H1 (cell line): Measurements from ENCODE around the gene BARX2. TPM values are rescaled to one million over a fixed set of nuclear protein-coding genes. Genes with fewer than 3 reads are reported as not detected.

Experiments
- BCL11A ChIP-seq, 2 experiments: IDR thresholded peaks; one replicate each; pipeline ENCODE4 v1.6.1; 2011; ENCODE audit warnings: low read depth in 2 of 2, low read length in 2 of 2, mild to moderate bottlenecking in 2 of 2
- CBX5 ChIP-seq: fragments of 300-800, 300-1000 bp; sonication (generic); IDR thresholded peaks from 2 replicates; pipeline ENCODE4 v1.7.1; 2016; ENCODE audit warnings: antibody characterized with exemption, low read length, low read depth
- HDAC6 ChIP-seq: IDR thresholded peaks from one replicate; pipeline ENCODE4 v1.7.1; 2012; ENCODE audit warnings: low read depth, mild to moderate bottlenecking, inconsistent platforms, low read length, moderate library complexity
- SRF ChIP-seq: IDR thresholded peaks from 2 replicates; pipeline ENCODE4 v1.6.1; 2011; ENCODE audit warnings: mild to moderate bottlenecking, low read depth, low read length, moderate library complexity
- TAF1 ChIP-seq: IDR thresholded peaks from 2 replicates; pipeline ENCODE4 v1.6.1; 2011; ENCODE audit warnings: mild to moderate bottlenecking, low read depth, low read length
- polyA plus RNA-seq, 7 experiments: library from polyadenylated mRNA; depleted of rRNA in 3 of 7; stranded (reverse) in 5 of 7; unstranded in 2 of 7; fragments of >200 nt in 5 of 7; fragments of 200-250 nt in 2 of 7; gene quantifications; 1 replicate in 5 of 7; 2 replicates in 1 of 7; 4 replicates in 1 of 7; pipeline versions ENCODE4 v1.2.1 to v1.2.3, GENCODE V29; 2011 to 2013; ENCODE audit warnings: missing spikeins in 2 of 7, mixed read lengths in 2 of 7
- total RNA-seq: library from RNA; stranded (reverse); fragmentation: NEBNext Ultra II Directional; extraction: Animal tissue kit (Norgen Biotek cat#: 25700); gene quantifications from 2 replicates; pipeline ENCODE4 v1.2.1, GENCODE V29; 2021

BARX2 gene
- total and polyA plus RNA-seq, 2 of the 8 experiments (the other 6 are each of a cell fraction or from before 2014, with no cell fraction given), result not detected

- TF ChIP-seq CBX5 (no peak), BCL11A (IDR thresholded peaks at IDR 0.05; ENCODE audit: low read depth in 2 of 2, low read length in 2 of 2) (no peak), TAF1 (no peak), HDAC6 (no peak), SRF (no peak)
These were observed 42.4 kb downstream of the BARX2 start (continued) for GRCh38 chr11:129418039-129418438.
